ENCODE data around the gene THAP7. TPM values are rescaled to one million over a fixed set of nuclear protein-coding genes. Genes with fewer than 3 reads are reported as not detected.

THAP7 gene
- total and polyA plus RNA-seq, 2 donors (not counting 3 experiments of a cell fraction or from before 2014, with no cell fraction given): 13.5 to 24.4 TPM

DNA sequence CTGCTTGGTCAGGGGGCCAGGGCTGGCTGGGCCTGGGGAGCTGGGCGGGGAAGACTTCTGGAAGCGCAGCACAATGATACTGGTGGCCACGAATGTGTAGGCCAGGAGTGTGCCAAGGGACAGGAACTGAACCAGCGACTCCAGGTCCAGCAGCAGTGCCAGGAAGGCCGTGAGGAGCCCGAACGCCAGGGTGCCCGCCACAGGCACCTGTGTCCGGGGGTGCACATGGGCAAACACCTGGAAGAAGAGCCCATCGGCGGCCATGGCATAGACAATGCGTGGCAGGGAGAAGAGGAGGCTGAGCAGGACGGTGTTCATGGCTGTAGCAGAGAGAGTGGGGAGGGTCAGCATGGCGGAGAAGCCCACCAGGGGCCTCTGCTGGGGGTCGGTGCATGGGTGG, 28.1 kb upstream of the THAP7 start:
- Histone ChIP-seq H3K4me1 (ENCODE audit: control insufficient read depth, extremely low read depth, insufficient read depth, low read length) (no peaks in the 10 kb centered on the region), H3K79me2 (ENCODE audit: control insufficient read depth, insufficient read depth, low read length) (no peaks in the 10 kb centered on the region), H3K9me3 (replicated peaks; ENCODE audit: control insufficient read depth, insufficient read depth, low read length) (no peaks in the 10 kb centered on the region), H4K20me1 (replicated peaks; ENCODE audit: control insufficient read depth, extremely low read depth, insufficient read depth, low read length) (no peaks in the 10 kb centered on the region), H3K4me2 (ENCODE audit: insufficient read depth, low read length) (no peak overlapping the region), H3K27ac (ENCODE audit: insufficient read depth, low read depth, low read length) (no peak overlapping the region), H3K36me3 (ENCODE audit: control insufficient read depth in 2 of 2, extremely low read depth in 1 of 2, insufficient read depth in 2 of 2, low read length in 2 of 2) (no peaks in the 10 kb centered on the region), H2AFZ (ENCODE audit: low read depth, low read length) (no peak overlapping the region), H3K9ac (replicated peaks; ENCODE audit: extremely low read depth, insufficient read depth, low read length) (no peak overlapping the region), H3K9me1 (replicated peaks; ENCODE audit: control insufficient read depth, extremely low read depth, insufficient read depth, low read length) (no peaks in the 10 kb centered on the region), H3K27me3 (ENCODE audit: control insufficient read depth in 2 of 2, insufficient read depth in 2 of 2, low read length in 2 of 2) (peaks cover 20 to 27% of the 10 kb centered on the region in 2 experiments), H3K4me3 (replicated peaks in 1 of 3; ENCODE audit: insufficient read depth in 1 of 3, low read depth in 1 of 3, low read length in 3 of 3) (no peak overlapping the region)
- dilution Hi-C loops (cut with MboI; ENCODE audit: extremely low pct_ligation_motif_present, low sequenced_read_pairs): no loop called here
- FAIRE-seq (no peak), DNase-seq (ENCODE audit: low read depth, low spot score) (no peak)
- POLR2A ChIA-PET: no interaction called here
- TF ChIP-seq, protein P1, sequence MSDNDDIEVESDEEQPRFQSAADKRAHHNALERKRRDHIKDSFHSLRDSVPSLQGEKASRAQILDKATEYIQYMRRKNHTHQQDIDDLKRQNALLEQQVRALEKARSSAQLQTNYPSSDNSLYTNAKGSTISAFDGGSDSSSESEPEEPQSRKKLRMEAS (IDR thresholded peaks at IDR 0.05; ENCODE audit: insufficient read depth, insufficient read length): no peak
- no peak for TF ChIP-seq GATA2 (IDR thresholded peaks at IDR 0.05; ENCODE audit: insufficient read depth, insufficient read length, low read depth, low read length)
- TF ChIP-seq POLR2A (IDR thresholded peaks at IDR 0.05; ENCODE audit: low read depth, low read length): no peak
- no peak for TF ChIP-seq POLR2AphosphoS5 (IDR thresholded peaks at IDR 0.05; ENCODE audit: insufficient read depth, low read depth, low read length)
- TF ChIP-seq EZH2 (IDR thresholded peaks at IDR 0.05; ENCODE audit: borderline replicate concordance, low read depth, low read length, severe bottlenecking): no peak
- no peak for TF ChIP-seq JUN (IDR thresholded peaks at IDR 0.05; ENCODE audit: borderline replicate concordance, insufficient read depth, insufficient read length, low read depth)
- no peak for TF ChIP-seq FOS (IDR thresholded peaks at IDR 0.05; ENCODE audit: borderline replicate concordance, insufficient read depth, low read length)
- TF ChIP-seq MYC (IDR thresholded peaks at IDR 0.05; ENCODE audit: low read depth, low read length): no peak
- TF ChIP-seq, protein P2, sequence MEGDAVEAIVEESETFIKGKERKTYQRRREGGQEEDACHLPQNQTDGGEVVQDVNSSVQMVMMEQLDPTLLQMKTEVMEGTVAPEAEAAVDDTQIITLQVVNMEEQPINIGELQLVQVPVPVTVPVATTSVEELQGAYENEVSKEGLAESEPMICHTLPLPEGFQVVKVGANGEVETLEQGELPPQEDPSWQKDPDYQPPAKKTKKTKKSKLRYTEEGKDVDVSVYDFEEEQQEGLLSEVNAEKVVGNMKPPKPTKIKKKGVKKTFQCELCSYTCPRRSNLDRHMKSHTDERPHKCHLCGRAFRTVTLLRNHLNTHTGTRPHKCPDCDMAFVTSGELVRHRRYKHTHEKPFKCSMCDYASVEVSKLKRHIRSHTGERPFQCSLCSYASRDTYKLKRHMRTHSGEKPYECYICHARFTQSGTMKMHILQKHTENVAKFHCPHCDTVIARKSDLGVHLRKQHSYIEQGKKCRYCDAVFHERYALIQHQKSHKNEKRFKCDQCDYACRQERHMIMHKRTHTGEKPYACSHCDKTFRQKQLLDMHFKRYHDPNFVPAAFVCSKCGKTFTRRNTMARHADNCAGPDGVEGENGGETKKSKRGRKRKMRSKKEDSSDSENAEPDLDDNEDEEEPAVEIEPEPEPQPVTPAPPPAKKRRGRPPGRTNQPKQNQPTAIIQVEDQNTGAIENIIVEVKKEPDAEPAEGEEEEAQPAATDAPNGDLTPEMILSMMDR (IDR thresholded peaks at IDR 0.05; ENCODE audit: extremely low read depth in 1 of 2, insufficient read depth in 1 of 2, low read depth in 1 of 2, low read length in 2 of 2): no peak
- no TSS peak for BruUV-seq (replicated peaks)
- intact Hi-C loops (cut with micrococcal nuclease): no loop called here
- CTCF ChIA-PET: no interaction called here

All from endothelial cell of umbilical vein (primary cell).